Measurements from ENCODE around the gene FUBP3.

DNA sequence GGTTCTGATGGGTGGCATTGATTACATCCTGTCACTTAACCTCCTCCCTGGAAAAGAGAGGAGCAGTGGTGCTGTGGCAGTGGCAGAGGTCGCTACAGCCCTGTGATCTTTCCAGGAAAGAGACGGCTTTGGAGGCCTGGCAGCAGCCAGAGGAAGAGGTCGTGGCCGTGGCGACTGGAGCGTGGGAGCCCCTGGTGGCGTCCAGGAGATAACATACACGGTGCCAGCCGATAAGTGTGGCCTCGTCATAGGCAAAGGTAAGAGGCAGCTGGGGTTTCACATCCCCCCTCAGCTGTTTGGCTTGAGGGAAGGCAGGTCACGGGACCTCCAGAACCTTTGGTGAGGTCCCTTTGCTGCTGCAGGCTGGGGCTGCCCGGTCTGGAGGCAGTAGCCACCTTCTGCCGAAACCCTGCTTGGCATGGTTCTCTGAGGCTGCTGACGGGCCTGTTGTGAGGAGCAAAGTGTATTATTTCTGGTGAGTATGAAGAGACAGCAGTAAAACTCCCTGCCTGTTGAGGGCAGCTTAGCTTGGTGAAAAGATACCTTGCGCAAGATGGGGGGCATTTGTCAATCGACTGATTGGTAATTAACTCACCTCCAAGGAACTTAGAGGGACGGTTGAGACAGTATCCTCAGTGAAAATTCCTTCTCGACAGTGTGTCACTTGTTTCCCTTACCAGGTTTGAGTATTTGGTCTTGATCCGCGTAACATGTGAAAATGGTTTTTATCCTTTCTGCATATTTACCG is 47.0 kb downstream of the FUBP3 start:
- no peak for TF ChIP-seq GATA2 (IDR thresholded peaks at IDR 0.05; ENCODE audit: low read depth, low read length)
- no peak for TF ChIP-seq GATA3 (IDR thresholded peaks at IDR 0.05; ENCODE audit: low read depth, low read length)
